Measurements from ENCODE around the gene KCTD4.
A peak's percentile ranks its signal among the peaks of the same experiment; 100 is the strongest.

Gene KCTD4

DNA sequence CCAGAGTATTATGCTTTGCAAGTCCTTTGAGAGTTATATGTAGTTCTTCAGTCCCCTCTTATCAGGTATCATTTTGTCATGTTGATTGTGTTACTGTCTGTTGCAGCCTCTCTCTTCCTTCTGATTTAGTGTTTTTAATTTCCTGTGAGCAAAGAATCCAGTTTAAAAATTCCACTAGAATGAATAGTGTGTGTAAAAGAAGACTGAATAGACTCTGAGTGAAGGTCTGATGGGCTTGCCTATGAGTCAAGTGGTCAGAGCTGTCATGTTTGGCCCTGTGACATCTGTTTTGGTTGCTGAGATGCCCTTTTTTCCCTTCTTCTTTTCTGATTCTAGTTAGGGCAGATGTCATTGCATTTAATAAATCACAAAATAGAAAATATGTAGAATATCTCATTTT lies 23.3 kb upstream of the KCTD4 start:
- no peak overlapping the region for H3K27ac Mint-ChIP-seq
- no peaks in the 10 kb centered on the region for H3K27me3 Mint-ChIP-seq
- H3K9me3 Mint-ChIP-seq = no peaks in the 10 kb centered on the region
- H3K4me1 Mint-ChIP-seq (ENCODE audit: low read depth) = peaks cover 22% of the 10 kb centered on the region
- H3K4me3 Mint-ChIP-seq = no peak overlapping the region
- DNase-seq = no peak
- H3K36me3 Mint-ChIP-seq (ENCODE audit: low read depth) = peaks cover 24% of the 10 kb centered on the region

DNA sequence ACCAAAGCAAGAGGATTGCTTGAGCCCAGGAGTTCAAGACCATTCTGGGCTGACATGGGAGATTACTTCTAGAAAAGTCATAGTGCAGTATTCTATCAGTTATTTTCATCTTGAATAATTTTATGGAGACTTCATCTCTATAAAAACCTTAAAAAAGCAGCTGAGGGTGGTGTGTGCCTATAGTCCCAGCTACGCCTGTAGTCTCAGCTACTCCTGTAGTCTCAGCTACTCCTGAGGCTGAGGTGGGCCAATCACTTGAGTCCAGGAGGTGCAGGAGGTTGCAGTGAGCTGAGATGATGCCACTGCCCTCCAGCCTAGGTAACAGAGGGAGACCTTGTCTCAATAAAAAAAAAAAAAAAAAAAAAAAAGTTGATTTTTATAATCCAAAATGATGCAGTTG lies 22.1 kb upstream of the KCTD4 start:
- DNase-seq = no peak
- no peaks in the 10 kb centered on the region for H3K9me3 Mint-ChIP-seq
- H3K36me3 Mint-ChIP-seq (ENCODE audit: low read depth) = peaks cover 22% of the 10 kb centered on the region
- H3K4me1 Mint-ChIP-seq (ENCODE audit: low read depth) = peaks cover 26% of the 10 kb centered on the region
- H3K27me3 Mint-ChIP-seq = no peaks in the 10 kb centered on the region
- H3K27ac Mint-ChIP-seq = no peak overlapping the region
- H3K4me3 Mint-ChIP-seq = no peak overlapping the region

DNA sequence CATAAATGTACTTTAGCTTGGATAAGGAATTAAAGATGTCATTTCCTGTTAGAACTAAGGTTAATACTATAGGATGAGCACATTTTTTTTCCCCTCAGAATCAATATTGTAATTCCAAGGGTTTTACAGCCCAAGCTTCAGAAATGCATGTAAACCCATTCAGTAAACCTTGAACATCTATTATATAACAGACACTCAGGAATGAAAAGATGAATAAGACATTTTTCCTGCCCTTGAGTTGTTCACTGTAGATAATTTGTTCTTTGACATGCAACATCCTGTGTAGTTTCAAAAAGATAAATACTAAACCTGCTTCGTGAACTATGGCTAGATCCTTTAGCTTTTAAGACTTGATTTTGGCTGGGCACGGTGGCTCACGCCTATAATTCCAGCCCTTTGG lies 21.7 kb upstream of the KCTD4 start:
- no peak for DNase-seq
- Mint-ChIP-seq H3K27ac (no peak overlapping the region), H3K4me1 (ENCODE audit: low read depth) (peaks cover 30% of the 10 kb centered on the region), H3K4me3 (no peak overlapping the region), H3K9me3 (no peaks in the 10 kb centered on the region), H3K27me3 (no peaks in the 10 kb centered on the region), H3K36me3 (ENCODE audit: low read depth) (peaks cover 24% of the 10 kb centered on the region)

DNA sequence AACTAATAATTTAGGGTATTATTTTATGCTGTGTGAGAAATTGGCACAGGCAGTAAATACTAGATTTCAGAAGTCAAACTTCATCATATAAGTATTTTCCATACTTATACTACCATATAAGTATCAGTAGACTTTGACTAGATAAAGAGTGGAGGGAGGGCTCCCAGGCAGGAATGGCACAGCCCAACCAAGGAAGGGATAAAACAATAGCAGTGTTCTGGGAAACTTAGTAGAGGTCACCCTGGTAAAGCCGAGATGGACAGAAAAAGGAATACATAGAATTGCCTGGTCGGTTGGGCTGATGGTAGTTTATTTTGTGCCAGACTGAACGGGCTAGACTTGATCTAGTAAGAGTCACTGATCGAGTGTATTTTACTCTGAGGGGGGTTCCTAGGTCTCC lies 19.6 kb upstream of the KCTD4 start:
- Mint-ChIP-seq H3K9me3 (no peaks in the 10 kb centered on the region), H3K4me1 (ENCODE audit: low read depth) (peaks cover 34% of the 10 kb centered on the region), H3K4me3 (no peak overlapping the region), H3K27ac (no peak overlapping the region), H3K36me3 (ENCODE audit: low read depth) (peaks cover 40% of the 10 kb centered on the region), H3K27me3 (no peaks in the 10 kb centered on the region)
- no peak for DNase-seq

DNA sequence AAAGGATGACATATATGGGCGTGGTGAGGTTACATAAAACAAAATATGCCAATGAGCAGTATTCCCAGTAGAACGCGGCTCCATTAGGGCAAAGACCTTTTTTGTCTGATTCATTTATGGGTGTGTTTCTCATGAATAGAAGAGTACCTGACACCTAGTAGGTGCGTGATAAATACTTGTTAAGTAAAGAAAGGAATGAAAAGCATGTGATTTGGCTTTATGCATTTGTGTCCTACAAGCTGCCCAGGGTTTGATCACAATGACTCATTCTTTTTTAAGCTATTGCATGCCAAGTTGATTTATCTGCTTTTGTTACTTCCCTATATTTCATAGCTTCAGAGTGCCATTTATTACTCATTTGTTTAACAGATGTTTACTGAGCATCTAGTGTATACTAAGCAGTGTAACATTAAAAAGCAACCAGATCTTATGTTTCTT lies 19.1 kb upstream of the KCTD4 start:
- no peak for DNase-seq
- H3K27me3 Mint-ChIP-seq = no peaks in the 10 kb centered on the region
- no peak overlapping the region for H3K4me3 Mint-ChIP-seq
- no peak overlapping the region for H3K27ac Mint-ChIP-seq
- peaks cover 31% of the 10 kb centered on the region for H3K4me1 Mint-ChIP-seq (ENCODE audit: low read depth)
- H3K9me3 Mint-ChIP-seq = no peaks in the 10 kb centered on the region
- peaks cover 39% of the 10 kb centered on the region for H3K36me3 Mint-ChIP-seq (ENCODE audit: low read depth)

DNA sequence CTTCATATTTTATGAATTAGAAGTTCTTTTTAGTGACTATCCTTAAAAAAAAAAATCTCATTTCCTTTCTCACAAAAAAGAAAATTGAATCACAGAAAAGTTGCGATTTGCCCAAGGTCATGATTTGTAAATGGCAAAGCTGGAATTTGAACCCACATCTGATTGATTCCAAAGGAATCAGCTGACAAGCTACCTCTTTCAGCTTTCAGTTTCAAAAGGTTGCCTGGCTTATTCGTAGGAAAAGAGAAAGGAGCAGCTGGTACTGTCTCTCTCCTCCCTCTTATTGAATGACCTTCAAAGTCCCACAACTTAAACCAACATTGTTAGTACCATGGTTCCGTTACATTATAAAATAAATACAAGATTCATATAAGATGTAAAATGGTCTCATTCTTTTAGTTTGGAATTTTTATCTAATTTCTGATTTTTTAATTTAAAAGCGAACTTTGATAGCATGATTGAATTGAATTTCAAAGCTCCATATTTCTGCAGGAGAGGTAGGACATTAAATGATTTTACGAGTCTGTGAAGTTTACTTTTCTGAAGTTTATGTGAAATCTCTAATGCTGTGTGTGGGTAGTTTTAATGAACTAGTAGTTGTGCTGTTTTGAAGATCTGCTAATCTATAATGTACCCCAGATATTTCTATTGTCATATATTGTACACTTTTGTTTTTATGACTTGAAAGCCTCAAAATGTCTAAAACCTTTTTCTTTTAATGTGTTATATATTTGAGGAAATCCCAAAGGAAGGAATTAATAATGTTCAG lies 18.5 kb upstream of the KCTD4 start:
- no peak for DNase-seq
- H3K27me3 Mint-ChIP-seq = no peaks in the 10 kb centered on the region
- H3K9me3 Mint-ChIP-seq = no peaks in the 10 kb centered on the region

DNA sequence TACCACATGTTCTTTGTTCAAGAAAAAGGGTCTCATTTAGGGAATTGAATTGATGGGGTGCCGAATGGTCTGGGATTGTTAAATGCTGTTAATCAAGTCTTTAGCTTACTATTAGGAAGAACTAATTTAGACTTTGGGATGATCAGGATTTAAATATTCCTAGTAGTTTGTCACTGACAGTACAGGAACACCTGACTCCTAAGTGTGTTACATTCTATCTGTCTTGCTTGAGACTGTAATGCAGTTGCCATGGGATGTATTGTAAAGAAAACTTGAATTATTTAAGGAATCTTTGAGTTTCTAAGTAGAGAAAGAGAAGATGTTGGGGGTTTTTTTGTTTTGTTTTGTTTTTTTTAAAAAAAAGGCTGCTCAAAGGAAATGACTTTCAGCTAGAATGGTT lies 17.8 kb upstream of the KCTD4 start:
- Mint-ChIP-seq H3K4me3 (no peak overlapping the region), H3K9me3 (no peaks in the 10 kb centered on the region), H3K4me1 (ENCODE audit: low read depth) (peaks cover 27% of the 10 kb centered on the region), H3K27me3 (no peaks in the 10 kb centered on the region), H3K36me3 (ENCODE audit: low read depth) (peaks cover 40% of the 10 kb centered on the region), H3K27ac (no peak overlapping the region)
- DNase-seq = no peak

More for the DNA sequence above, 18.5 kb upstream of the KCTD4 start:
- peaks cover 37% of the 10 kb centered on the region for H3K36me3 Mint-ChIP-seq (ENCODE audit: low read depth)
- H3K4me1 Mint-ChIP-seq (ENCODE audit: low read depth) = peaks cover 29% of the 10 kb centered on the region
- no peak overlapping the region for H3K4me3 Mint-ChIP-seq
- no peak overlapping the region for H3K27ac Mint-ChIP-seq

DNA sequence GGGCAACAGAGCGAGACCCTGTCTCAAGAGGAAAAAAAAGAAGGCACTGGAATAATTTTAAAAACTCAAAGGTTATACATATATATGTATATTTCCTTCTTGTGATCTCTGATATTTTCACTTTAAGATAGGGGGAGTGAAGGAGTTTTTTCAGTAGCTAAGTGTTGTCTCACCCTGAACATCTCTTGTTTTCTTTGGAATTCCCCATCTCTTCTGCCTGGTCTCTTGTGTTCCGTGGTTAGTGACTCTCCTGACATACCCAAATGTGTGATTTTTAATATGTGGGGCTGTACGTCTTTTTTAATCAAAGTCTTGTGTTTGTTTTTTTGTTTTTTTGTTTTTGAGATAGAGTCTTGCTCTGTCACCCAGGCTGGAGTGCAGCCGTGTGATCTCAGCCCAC lies 15.3 kb upstream of the KCTD4 start:
- no peak overlapping the region for H3K4me3 Mint-ChIP-seq
- H3K27ac Mint-ChIP-seq = no peak overlapping the region
- no peaks in the 10 kb centered on the region for H3K27me3 Mint-ChIP-seq
- peaks cover 27% of the 10 kb centered on the region for H3K4me1 Mint-ChIP-seq (ENCODE audit: low read depth)
- DNase-seq = no peak
- peaks cover 41% of the 10 kb centered on the region for H3K36me3 Mint-ChIP-seq (ENCODE audit: low read depth)
- H3K9me3 Mint-ChIP-seq = no peaks in the 10 kb centered on the region

DNA sequence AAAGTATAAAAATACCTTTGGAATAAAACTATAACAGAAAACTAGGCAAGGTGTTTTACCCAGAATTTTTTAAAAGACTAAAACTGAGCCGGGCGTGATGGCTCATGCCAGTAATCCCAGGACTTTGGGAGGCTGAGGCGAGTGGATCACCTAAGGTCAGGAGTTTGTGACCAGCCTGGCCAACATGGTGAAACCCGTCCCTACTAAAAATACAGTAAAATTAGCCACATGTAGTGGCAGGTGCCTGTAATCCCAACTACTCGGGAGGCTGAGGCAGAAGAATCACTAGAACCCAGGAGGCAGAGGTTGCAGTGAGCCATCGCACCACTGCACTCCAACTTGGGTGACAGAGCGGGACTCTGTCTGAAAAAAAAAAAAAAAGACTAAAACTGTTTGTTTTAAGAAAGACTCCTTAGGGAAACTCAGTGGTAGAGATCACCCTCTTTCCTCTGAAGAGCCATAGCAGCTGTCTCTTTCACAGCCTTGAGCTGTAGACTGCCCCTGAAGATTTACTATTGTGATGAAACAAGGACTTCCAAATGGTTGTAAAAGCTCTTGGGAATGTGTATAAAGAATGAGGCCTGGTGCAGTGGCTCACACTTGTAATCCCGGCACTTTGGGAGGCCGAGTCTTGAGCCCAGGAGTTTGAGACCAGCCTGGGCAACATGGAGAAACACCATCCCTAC lies 14.7 kb upstream of the KCTD4 start:
- H3K9me3 Mint-ChIP-seq = no peaks in the 10 kb centered on the region
- no peak overlapping the region for H3K27ac Mint-ChIP-seq
- peaks cover 27% of the 10 kb centered on the region for H3K4me1 Mint-ChIP-seq (ENCODE audit: low read depth)
- no peak overlapping the region for H3K4me3 Mint-ChIP-seq
- H3K36me3 Mint-ChIP-seq (ENCODE audit: low read depth) = peaks cover 42% of the 10 kb centered on the region
- no peaks in the 10 kb centered on the region for H3K27me3 Mint-ChIP-seq
- no peak for DNase-seq

DNA sequence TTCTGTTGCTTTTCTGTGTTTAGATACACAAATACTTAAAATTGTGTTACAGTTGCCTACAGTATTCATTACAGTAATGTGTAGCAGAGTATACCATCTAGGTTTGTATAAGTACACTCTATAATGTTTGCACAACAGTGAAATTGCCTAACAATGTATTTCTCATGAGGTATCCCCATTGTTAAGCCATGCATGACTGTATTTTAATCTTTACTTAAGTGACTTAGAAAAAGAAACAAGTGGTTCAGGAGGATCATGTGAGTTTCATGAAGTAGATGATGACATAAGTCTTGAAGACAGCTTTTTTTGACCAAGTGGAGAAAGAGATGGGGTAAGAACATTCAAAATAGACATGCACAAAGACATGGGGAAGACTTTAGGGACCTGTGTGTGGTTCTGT lies 8.4 kb upstream of the KCTD4 start:
- Mint-ChIP-seq H3K27me3 (no peaks in the 10 kb centered on the region), H3K36me3 (ENCODE audit: low read depth) (peaks cover 48% of the 10 kb centered on the region), H3K9me3 (no peaks in the 10 kb centered on the region), H3K27ac (no peak overlapping the region), H3K4me1 (ENCODE audit: low read depth) (peaks cover 24% of the 10 kb centered on the region), H3K4me3 (no peak overlapping the region)
- no peak for DNase-seq

DNA sequence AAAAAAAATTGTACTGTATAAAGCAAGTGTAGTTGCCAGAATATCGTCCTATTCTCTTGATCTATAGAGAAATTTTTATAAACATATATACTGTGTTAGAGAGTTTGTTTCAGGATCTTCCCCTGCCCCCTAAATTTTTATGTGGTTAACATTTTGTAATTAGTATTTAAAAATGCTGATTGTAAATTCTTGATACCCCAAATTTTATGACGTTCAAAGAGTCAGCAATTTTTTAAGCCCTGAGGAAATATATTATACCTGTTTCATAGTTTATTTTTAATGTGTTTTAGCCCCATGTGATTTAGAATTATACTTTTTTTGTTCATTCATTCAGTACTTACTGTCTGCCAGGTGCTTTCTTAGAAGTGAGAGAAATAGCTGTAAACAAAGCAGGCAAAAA lies 7.3 kb upstream of the KCTD4 start:
- peaks cover 44% of the 10 kb centered on the region for H3K36me3 Mint-ChIP-seq (ENCODE audit: low read depth)
- H3K4me1 Mint-ChIP-seq (ENCODE audit: low read depth) = peaks cover 27% of the 10 kb centered on the region
- no peaks in the 10 kb centered on the region for H3K9me3 Mint-ChIP-seq
- H3K4me3 Mint-ChIP-seq = no peak overlapping the region
- no peaks in the 10 kb centered on the region for H3K27me3 Mint-ChIP-seq
- DNase-seq = no peak
- H3K27ac Mint-ChIP-seq = no peak overlapping the region

DNA sequence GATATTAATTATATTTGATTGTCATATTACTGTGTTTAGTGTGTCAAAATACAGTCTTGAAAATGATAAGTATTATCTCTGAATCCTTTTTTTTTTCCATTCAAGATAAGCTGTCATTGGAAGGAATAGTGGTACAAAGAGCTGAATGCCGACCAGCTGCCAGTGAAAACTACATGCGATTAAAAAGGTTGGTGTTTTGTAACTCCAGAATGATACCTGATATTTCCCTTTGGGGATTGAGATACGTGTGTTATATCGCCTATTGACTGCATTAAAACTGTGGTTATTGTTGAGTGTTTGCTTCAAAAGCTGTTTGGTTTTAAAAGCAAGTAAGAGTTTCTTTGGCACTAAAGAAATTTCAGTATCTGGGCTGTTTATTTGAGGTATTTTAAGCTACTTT lies 6.5 kb upstream of the KCTD4 start:
- no peaks in the 10 kb centered on the region for H3K27me3 Mint-ChIP-seq
- no peak overlapping the region for H3K4me3 Mint-ChIP-seq
- H3K36me3 Mint-ChIP-seq (ENCODE audit: low read depth) = peaks cover 46% of the 10 kb centered on the region
- H3K27ac Mint-ChIP-seq = no peak overlapping the region
- no peaks in the 10 kb centered on the region for H3K9me3 Mint-ChIP-seq
- H3K4me1 Mint-ChIP-seq (ENCODE audit: low read depth) = peaks cover 31% of the 10 kb centered on the region
- no peak for DNase-seq

DNA sequence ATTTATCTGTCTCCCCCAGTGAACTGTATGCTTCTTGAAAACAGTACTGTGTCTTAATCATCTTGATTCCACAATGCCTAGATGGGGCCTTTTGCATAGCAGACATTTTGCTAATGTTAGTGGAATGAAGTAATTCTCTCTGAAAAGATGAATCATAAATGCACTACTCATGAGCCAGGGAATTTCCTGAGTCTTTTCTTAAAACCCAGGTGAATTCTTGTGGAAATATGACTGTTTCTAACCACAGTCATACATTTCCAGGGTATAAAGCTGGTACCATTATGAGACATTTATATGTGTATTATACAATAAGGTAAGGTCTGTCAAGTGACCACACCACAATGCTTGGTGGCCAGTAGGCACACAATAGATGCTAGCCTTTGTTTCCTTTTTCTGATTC lies 5.5 kb upstream of the KCTD4 start:
- Mint-ChIP-seq H3K9me3 (no peaks in the 10 kb centered on the region), H3K27me3 (no peaks in the 10 kb centered on the region), H3K4me3 (no peak overlapping the region), H3K27ac (peak overlapping the region; percentile 83), H3K36me3 (ENCODE audit: low read depth) (peaks cover 54% of the 10 kb centered on the region), H3K4me1 (ENCODE audit: low read depth) (peaks cover 32% of the 10 kb centered on the region)
- DNase-seq = no peak

DNA sequence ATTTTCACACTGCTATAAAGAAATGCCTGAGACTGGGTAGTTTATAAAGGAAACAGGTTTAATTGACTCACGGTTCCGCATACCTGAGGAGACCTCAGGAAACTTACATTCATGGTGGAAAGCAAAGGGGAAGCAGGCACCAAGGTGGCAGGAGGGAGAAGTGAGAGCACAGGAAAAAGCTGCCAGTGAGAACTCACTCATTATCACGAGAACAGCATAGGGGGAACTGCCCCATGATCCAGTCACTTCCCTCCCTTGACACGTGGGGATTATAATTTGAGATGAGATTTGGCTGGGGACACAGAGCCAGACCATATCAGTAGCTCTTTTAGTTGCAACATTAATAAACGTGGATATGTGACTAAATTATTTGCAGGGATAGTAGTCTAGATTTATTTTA lies 4.3 kb upstream of the KCTD4 start:
- Mint-ChIP-seq H3K4me3 (no peak overlapping the region), H3K27me3 (no peaks in the 10 kb centered on the region), H3K36me3 (ENCODE audit: low read depth) (peaks cover 52% of the 10 kb centered on the region), H3K4me1 (ENCODE audit: low read depth) (peaks cover 32% of the 10 kb centered on the region), H3K9me3 (no peaks in the 10 kb centered on the region), H3K27ac (peak overlapping the region; percentile 14)
- DNase-seq = no peak

DNA sequence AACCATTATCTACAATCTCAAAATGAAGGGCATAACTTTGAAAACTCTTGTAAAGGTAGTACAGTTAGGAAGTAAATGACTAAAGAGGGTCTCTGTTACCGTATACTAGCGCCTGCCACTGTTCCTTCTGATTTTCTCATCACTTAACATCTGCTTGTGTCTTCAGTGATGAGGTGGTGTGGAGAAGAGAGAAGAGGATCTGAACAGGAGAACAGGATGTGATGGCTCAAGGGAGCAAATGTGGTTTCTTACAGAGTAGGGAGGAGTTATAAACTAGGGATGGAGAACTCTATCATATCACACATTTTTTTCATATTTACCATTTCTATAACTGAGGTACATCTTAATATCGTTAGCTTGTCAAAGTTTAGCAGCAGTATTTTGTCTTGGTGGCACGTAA lies 1.1 kb downstream of the KCTD4 start:
- H3K4me1 Mint-ChIP-seq (ENCODE audit: low read depth) = peaks cover 28% of the 10 kb centered on the region
- DNase-seq = no peak
- H3K4me3 Mint-ChIP-seq = no peak overlapping the region
- H3K27ac Mint-ChIP-seq = no peak overlapping the region
- H3K27me3 Mint-ChIP-seq = no peaks in the 10 kb centered on the region
- H3K9me3 Mint-ChIP-seq = no peaks in the 10 kb centered on the region
- peaks cover 51% of the 10 kb centered on the region for H3K36me3 Mint-ChIP-seq (ENCODE audit: low read depth)
